Stimulated activated CD8-positive, alpha-beta memory T cell treated with anti-CD3 and anti-CD28 coated beads, Interleukin-7, amount 100 ng/mL, for 24 hours (primary cell): ENCODE data around the gene SEPHS1.
A peak's percentile ranks its signal among the peaks of the same experiment; 100 is the strongest.
"Not testable (repeated sequence)": the region's sequence is repeated elsewhere in the genome, so short reads cannot be mapped to it uniquely, and the experiment has no call there.

Experiments
- DNase-seq: peaks from one replicate; pipeline ENCODE4 v3.0.0-alpha.2; 2020; ENCODE audit warnings: low read depth

The SEPHS1 gene

DNA sequence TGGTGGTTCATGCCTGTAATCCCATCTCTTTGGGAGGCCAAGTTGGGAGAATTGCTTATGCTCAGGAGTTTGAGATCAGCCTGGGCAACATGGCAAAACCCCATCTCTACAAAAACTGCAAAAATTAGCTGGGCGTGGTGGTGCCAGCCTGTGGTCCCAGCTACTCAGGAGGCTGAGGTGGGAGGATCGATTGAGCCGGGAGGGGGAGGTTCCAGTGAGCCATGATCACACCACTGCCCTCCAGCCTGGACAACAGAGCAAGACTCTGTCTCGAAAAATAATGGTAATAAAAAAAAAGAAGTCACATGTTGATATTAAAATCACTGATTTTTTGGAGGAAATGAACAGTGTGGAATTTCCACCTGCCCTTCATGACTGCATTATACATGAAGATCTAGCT, 64.0 kb downstream of the SEPHS1 start:
- DNase-seq: no peak

- DNase-seq: not testable (repeated sequence)
These were observed 65.7 kb downstream of the SEPHS1 start for GRCh38 chr10:13282348-13282747.

DNA sequence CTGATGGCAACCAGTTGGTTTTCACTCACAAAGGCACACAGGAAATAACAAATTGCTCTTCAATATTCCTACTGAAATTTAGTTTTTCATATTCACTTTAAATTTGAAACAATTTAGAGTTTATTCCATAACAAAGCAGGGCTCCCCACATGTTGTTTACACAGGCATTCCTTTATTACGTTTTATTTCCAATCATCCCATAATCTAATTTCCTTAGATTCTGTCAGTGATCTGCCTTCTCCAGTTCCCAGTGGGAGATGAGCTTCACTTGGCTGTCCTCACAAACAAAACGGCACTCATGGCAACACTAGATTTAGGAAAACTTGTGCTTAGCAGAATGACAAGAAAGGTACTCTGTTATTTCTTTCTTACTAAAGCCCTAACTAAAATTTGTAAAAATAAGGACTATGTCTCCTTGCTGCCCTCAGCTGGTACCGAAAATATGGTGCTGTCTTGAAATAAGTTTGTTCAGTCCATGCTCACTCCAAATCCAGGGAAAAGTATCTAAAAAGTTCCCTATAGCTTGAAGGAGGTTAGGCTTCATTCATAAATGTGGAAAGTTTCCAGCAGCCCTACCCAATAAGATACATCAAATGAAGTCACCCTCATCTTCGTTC, 71.2 kb downstream of the SEPHS1 start:
- DNase-seq: no peak

DNA sequence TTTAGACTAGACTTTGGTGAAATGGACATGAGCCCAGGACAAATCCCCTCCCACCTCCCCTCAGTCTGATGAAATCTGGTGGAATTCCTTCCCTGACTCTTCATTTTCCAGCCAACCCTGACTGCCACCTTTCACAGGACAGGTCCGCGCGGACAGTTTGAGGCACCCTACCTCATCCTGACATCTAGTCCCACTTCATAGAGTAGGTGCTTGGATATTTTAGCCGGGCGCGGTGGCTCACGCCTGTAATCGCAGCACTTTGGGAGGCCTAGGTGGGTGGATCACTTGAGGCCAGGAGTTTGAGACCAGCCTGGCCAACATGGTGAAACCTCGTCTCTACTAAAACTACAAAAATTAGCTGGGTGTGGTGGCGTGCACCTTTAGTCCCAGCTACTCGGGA, 71.9 kb downstream of the SEPHS1 start:
- DNase-seq: not testable (repeated sequence)

GRCh38 chr10:13272164-13272571, 75.9 kb downstream of the SEPHS1 start:
- no peak for DNase-seq

DNA sequence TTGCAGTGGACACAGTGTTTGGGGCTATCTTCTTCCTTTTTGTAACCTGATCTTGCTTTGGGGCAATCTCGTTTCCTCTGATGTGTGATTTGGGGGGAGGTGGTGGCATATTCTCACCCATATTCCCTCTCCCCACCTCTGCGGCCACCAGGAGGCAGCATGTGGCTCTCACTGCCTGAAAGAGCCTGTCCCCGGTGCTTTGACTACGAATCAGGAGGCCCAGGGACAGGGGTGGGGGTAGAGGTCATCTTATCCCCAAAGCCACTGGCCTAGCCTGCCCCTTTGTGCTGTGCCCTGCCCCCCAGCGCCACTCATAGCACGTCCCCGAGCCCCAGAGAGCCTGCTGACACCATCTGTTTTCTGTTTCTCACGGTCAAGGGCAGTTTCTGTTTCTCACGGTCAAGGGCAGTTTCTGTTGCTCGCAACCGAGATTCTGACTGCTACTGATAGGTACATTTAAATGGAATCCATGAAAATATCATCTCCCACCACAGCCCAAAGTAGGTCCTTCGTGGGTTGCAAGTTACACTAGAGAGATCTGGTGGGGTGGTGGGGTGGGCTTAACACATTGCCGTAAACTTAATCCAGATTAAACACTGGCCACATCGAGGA, 76.4 kb downstream of the SEPHS1 start:
- DNase-seq: peak; percentile 2

DNA sequence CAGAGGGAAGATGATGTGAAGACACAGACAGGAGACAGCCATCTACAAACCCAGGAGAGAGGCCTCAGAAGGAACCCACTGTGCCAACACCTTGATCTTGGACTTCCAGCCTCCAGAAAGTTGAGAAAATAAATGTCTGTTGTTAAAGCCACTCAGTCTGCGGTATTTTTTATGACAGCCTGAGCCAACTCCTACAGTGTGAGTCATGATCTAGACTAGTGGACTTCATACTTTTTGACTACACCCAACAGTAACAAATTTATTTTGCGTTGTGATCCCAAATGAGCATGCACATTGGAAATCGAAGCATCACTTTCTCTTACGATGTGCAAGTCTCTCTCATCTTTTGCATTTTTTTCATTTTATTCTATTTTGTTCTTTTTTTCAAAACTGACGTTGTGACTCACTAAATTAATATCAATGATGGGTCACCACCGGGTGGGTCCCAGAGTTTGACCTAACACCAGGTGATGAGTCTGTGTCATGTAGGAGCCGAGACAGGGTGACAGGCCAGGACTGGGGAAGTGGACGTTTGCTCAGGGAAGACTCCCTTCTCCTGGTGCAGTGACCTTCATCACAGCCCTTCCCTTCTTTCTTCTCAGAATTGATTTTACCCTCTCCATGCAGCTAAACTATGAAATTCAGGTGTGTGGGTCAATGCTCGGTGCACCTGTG, 77.1 kb downstream of the SEPHS1 start:
- DNase-seq: no peak

DNA sequence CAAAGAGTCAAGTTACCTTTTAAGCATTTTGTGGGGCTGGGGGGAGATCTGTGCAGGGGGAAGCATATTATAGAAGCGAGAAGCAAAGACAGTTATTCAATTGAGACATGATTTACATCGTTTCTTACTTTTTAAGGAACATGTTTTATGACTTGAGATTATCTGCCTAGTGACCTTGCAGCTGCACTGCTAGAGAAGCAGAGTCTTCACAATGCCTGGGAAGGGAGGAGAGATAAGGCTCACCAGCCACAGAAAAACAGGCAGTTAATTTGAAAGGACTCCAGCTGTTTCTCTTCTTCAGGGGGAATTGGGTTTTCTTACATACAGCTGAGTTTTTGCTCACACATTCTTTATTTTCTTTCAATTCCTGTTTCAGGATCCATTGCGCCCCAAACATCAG, 79.3 kb downstream of the SEPHS1 start:
- no peak for DNase-seq

GRCh38 chr10:13268310-13268709, 79.8 kb downstream of the SEPHS1 start:
- no peak for DNase-seq
